Eye (tissue), 1 donor: ENCODE results near the gene SPSB4.
A peak's percentile ranks its signal among the peaks of the same experiment; 100 is the strongest.
"Not testable (repeated sequence)": the region's sequence is repeated elsewhere in the genome, so short reads cannot be mapped to it uniquely, and the experiment has no call there.

Experiments
- DNase-seq: peaks from one replicate; pipeline ENCODE4 v3.0.0-alpha.2; 2015

SPSB4 gene

GRCh38 chr3:141050576-141051442 lies at the start of gene SPSB4:
Gene SPSB4 (plus strand): TSS chr3:141051347. CDS start chr3:141066105, 14,758 bp downstream.
- DNase-seq, result peak; percentile 94

- DNase-seq, result no peak
Observed at GRCh38 chr3:141006344-141006743, 44.8 kb upstream of the SPSB4 start.

- no peak for DNase-seq
Observed at GRCh38 chr3:141009496-141009895, 41.7 kb upstream of the SPSB4 start.

GRCh38 chr3:141011232-141011996 lies 39.7 kb upstream of the SPSB4 start:
- peak; percentile 94 for DNase-seq

GRCh38 chr3:141011997-141012262 lies 39.2 kb upstream of the SPSB4 start:
- no peak for DNase-seq

- no peak for DNase-seq
Observed at GRCh38 chr3:141012571-141012970, 38.6 kb upstream of the SPSB4 start.

GRCh38 chr3:141015481-141015880 lies 35.7 kb upstream of the SPSB4 start:
- no peak for DNase-seq

- DNase-seq, result not testable (repeated sequence)
Observed at GRCh38 chr3:141017366-141018322, 33.5 kb upstream of the SPSB4 start.

GRCh38 chr3:141019244-141019643 lies 31.9 kb upstream of the SPSB4 start:
- DNase-seq, result no peak

GRCh38 chr3:141020143-141020830 lies 30.9 kb upstream of the SPSB4 start:
- no peak for DNase-seq

GRCh38 chr3:141021261-141021660 lies 29.9 kb upstream of the SPSB4 start:
- no peak for DNase-seq

GRCh38 chr3:141030296-141030695 lies 20.9 kb upstream of the SPSB4 start:
- no peak for DNase-seq

- no peak for DNase-seq
Observed at GRCh38 chr3:141039589-141039988, 11.6 kb upstream of the SPSB4 start.

- no peak for DNase-seq
Observed at GRCh38 chr3:141044695-141045641, 6.2 kb upstream of the SPSB4 start.

- DNase-seq, result no peak
Observed at GRCh38 chr3:141045849-141046248, 5.3 kb upstream of the SPSB4 start.

- no peak for DNase-seq
Observed at GRCh38 chr3:141047168-141047567, 4.0 kb upstream of the SPSB4 start.

GRCh38 chr3:141049681-141050080 lies 1.5 kb upstream of the SPSB4 start:
- peak; percentile 42 for DNase-seq

- DNase-seq, result peak; percentile 89
Observed at GRCh38 chr3:141051443-141052200, 475 bp downstream of the SPSB4 start.

- DNase-seq, result peak; percentile 81
Observed at GRCh38 chr3:141052201-141053069, 1.3 kb downstream of the SPSB4 start.
